Kidney (tissue), 14 donors: ENCODE data around the gene PCK2. TPM values are rescaled to one million over a fixed set of nuclear protein-coding genes. Genes with fewer than 3 reads are reported as not detected.

Experiments
- DNase-seq, 5 donors: peaks; one replicate each; pipeline ENCODE4 v3.0.0-alpha.2; 2013 to 2020
- FAIRE-seq: peaks from 2 replicates; lab custom pipeline; 2012; peaks lifted over from hg19 to GRCh38; lab: Jason Lieb, UNC
- H3K27ac ChIP-seq, 2 donors: one replicate each; pipeline ENCODE4 v1.7.0; 2013; ENCODE audit warnings: low read depth in 2 of 2, low read length in 2 of 2, inconsistent platforms in 1 of 2
- H3K27me3 ChIP-seq: one replicate; pipeline ENCODE4 v1.7.1; 2013; ENCODE audit warnings: low read length, inconsistent platforms; ENCODE audit not compliant: control insufficient read depth, insufficient read depth
- H3K36me3 ChIP-seq, 3 donors: one replicate each; pipeline versions ENCODE4 v1.7.0 to v1.7.1; 2013; ENCODE audit warnings: low read length in 3 of 3, control low read depth in 1 of 3, inconsistent platforms in 1 of 3; ENCODE audit not compliant: insufficient read depth in 3 of 3, control insufficient read depth in 2 of 3
- H3K4me1 ChIP-seq, 3 donors: one replicate each; pipeline versions ENCODE4 v1.7.0 to v1.7.1; 2013; ENCODE audit warnings: low read length in 3 of 3, inconsistent platforms in 1 of 3, low read depth in 1 of 3; ENCODE audit not compliant: control insufficient read depth in 2 of 3, insufficient read depth in 2 of 3
- H3K4me3 ChIP-seq, 3 donors: one replicate each; pipeline versions ENCODE4 v1.7.0 to v1.8.1; 2013; ENCODE audit warnings: low read length in 3 of 3, control low read depth in 1 of 3, inconsistent platforms in 1 of 3
- H3K9ac ChIP-seq, 3 donors: one replicate each; pipeline versions ENCODE4 v1.7.0 to v1.7.1; 2013; ENCODE audit warnings: low read length in 3 of 3, control low read depth in 1 of 3, inconsistent platforms in 1 of 3
- H3K9me3 ChIP-seq, 3 donors: one replicate each; pipeline versions ENCODE4 v1.7.0 to v1.7.1; 2013; ENCODE audit warnings: low read length in 3 of 3, control low read depth in 1 of 3, inconsistent platforms in 1 of 3; ENCODE audit not compliant: control insufficient read depth in 2 of 3, insufficient read depth in 1 of 3
- intact Hi-C: fragments of 100-400 bp; cut with DNase I; formaldehyde crosslinking; loops from one replicate; pipeline ENCODE4 v1.11.1; 2022
- polyA plus RNA-seq: library from polyadenylated mRNA; stranded (reverse); fragments of 350-450 nt; fragmentation: Illumina TruSeq; extraction: RNeasy Lipid Tissue Mini Kit (QIAGEN cat#74804); gene quantifications from one replicate; pipeline ENCODE4 v1.2.3, GENCODE V29; 2014; ENCODE audit warnings: low read depth, low replicate concordance; ENCODE audit not compliant: insufficient read depth
- total RNA-seq: library from RNA; stranded (reverse); fragmentation: NEBNext Ultra II Directional; extraction: Animal tissue kit (Norgen Biotek cat#: 25700); gene quantifications from one replicate; pipeline ENCODE4 v1.2.1, GENCODE V29; 2021
- TF ChIP-seq, protein P1 (sequence below): IDR thresholded peaks from 3 replicates; pipeline ENCODE4 v1.5.1; 2012; ENCODE audit warnings: mild to moderate bottlenecking, moderate library complexity, borderline replicate concordance; ENCODE audit not compliant: insufficient read depth; ENCODE audit errors: extremely low read depth
- donor health status: control.
- donor health status: control.
- donor health status: control.
- donor health status: control.
- donor health status: control.
- donor health status: DM: yes; HTN: yes; CAD: no.
- donor health status: Normal renal cell carcinoma (clear cell type).

PCK2 gene
- total and polyA plus RNA-seq, 2 donors from 2014 or later, result 36.1 to 140 TPM

DNA sequence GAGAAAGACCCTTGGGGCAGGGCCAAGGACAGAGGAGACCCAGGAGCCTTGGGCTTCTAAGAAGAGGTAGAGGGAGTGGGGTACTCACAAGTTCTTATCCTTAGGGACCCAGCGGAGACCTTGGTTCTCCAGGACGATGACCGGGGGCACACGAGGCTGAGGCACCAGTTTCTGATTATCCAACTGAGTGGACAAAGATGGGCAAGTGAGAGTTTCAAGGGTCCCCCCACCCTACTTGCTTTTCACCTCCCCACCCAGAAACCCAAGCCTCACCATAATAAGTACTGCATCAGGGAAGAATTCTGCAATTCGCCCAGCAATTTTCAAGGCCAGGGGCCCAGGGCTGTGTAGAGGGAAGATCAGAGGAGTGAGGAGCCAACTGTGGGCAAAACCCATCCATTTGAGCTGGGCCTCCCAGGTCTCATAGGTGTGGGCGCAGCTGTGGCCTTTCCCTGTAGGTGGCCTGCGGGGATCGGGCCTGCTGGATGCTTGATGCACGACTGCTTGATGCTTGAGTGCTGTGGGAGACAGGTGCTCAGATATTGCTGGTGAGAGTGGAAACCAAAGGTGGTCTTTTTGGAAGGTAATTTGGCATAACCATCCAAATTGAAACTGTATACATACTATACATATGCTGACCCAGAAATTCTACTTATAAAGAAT is 45.3 kb downstream of the PCK2 start:
- Histone ChIP-seq H3K4me1 (peaks cover 0 to 38% (median 15%) of the 10 kb centered on the region in 3 donors), H3K36me3 (peaks cover 0 to 23% (median 14%) of the 10 kb centered on the region in 3 donors), H3K9ac (no peak overlapping the region), H3K9me3 (no peaks in the 10 kb centered on the region), H3K27ac (no peak overlapping the region), H3K27me3 (no peaks in the 10 kb centered on the region), H3K4me3 (no peak overlapping the region)
- TF ChIP-seq, protein P1, sequence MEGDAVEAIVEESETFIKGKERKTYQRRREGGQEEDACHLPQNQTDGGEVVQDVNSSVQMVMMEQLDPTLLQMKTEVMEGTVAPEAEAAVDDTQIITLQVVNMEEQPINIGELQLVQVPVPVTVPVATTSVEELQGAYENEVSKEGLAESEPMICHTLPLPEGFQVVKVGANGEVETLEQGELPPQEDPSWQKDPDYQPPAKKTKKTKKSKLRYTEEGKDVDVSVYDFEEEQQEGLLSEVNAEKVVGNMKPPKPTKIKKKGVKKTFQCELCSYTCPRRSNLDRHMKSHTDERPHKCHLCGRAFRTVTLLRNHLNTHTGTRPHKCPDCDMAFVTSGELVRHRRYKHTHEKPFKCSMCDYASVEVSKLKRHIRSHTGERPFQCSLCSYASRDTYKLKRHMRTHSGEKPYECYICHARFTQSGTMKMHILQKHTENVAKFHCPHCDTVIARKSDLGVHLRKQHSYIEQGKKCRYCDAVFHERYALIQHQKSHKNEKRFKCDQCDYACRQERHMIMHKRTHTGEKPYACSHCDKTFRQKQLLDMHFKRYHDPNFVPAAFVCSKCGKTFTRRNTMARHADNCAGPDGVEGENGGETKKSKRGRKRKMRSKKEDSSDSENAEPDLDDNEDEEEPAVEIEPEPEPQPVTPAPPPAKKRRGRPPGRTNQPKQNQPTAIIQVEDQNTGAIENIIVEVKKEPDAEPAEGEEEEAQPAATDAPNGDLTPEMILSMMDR, result no peak
- FAIRE-seq (no peak), DNase-seq (no peak)
- intact Hi-C loops, result no loop called here

DNA sequence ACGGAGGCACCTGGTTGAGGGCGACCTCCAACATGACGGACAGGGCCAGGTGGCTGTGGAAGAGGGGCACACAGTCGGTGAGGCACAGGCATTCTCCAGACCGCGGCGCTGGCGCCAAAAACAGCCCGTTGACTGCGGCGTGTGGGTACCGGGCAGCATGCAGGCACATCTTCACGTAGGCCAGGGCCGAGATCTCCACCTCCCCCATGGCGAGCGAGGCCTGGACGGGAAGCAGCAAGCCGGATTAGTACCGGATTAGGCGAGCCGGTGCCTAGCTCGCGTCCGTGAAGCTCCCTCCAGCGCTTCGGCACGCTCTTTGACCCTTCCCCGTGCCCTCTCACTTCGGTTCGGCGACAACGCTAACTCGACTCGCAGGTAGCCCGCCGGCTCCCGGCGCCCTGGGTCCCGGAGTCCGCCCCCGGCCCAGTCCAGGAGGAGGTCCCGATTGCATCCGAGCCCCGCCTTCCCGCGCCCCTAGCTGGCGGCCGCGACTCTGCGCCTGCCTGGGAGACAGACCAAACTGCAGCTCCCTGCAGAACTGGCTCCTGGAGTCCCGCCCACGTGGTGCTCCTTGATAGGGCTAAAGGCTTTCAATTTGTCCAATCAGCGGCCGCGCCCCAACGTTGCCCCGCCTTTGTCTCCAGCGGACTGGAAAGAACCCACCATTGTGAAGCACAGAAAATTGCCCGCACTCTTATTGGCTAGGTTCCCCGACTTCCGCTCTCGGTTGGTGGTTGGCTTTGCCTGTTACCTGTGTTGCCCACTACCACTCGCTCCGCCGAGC is 47.2 kb downstream of the PCK2 start, which contains the start of gene EMC9:
Gene EMC9 (minus strand): TSS at position 495 of the 784 bp plus-strand sequence. CDS start 287 bp downstream, at position 208.
- peak within 1 kb of the TSS; percentile 92 to 97 (median 92) for H3K4me3 ChIP-seq
- DNase-seq (peak; percentile 100), FAIRE-seq (peak; percentile 76)
- peak within 1 kb of the TSS; percentile 95 for H3K27ac ChIP-seq
- peak within 1 kb of the TSS; percentile 82 to 96 (median 85) for H3K9ac ChIP-seq
- H3K4me1 ChIP-seq, result peaks cover 2 to 47% (median 21%) of the 10 kb centered on the region in 3 donors
- peaks cover 0 to 23% (median 14%) of the 10 kb centered on the region in 3 donors for H3K36me3 ChIP-seq
- intact Hi-C loops, result no loop called here
- TF ChIP-seq, protein P1, result peak; percentile 37
- H3K9me3 ChIP-seq, result no peaks in the 10 kb centered on the region
- H3K27me3 ChIP-seq, result no peaks in the 10 kb centered on the region

DNA sequence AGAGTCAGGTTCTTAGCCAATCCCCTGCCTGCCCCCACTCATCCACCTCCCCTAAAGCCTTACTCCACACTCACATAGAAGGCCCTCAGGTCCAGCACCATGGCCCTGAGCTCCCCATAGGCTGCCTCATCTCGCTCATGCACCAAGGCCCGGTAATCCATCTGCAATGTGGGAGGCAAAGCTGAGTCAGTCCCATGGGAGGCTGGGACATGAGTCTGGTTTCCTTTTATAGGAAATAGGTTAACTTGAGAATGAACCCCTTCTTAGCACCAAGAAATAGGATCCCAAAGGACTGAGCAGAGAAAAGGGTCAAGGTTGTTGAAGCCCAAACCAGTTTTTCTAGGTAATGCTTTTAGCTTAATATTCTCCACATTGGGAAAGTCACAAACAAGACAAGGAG is 49.4 kb downstream of the PCK2 start:
- Histone ChIP-seq H3K27me3 (no peaks in the 10 kb centered on the region), H3K9ac (no peak overlapping the region), H3K9me3 (no peaks in the 10 kb centered on the region), H3K4me1 (peaks cover 2 to 36% (median 11%) of the 10 kb centered on the region in 3 donors), H3K4me3 (no peak overlapping the region), H3K36me3 (peaks cover 0 to 9% (median 5%) of the 10 kb centered on the region in 3 donors), H3K27ac (no peak overlapping the region)
- FAIRE-seq (no peak), DNase-seq (no peak)
- intact Hi-C loops, result no loop called here
- TF ChIP-seq, protein P1, result no peak
